GM18511 (cell line): Measurements from ENCODE around the gene RTN1.

Experiments
- ATAC-seq: cut with Tn5 transposase; IDR thresholded peaks from one replicate; pipeline ENCODE4 v1.9.1; 2021; ENCODE audit warnings: mild to moderate bottlenecking, moderate library complexity; ENCODE audit not compliant: unreplicated experiment

RTN1 gene

DNA sequence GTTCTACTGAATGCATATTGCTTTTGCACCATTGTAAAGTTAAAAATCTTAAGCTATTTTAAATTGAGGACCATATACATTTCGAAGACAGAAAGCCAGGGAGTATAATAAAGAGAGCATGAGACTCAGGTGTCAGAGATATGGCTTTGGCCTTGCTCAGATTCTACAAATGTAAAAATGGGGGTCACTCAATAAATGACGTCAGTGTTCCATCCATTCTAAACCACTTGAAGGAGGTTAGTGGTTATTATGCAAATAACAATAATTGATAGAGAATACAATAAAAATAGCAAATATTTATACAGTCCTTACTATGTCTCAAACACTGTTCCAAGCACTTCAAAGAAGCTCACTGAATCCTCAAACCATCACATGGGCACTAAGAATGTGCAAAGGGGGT lies 20.1 kb downstream of the RTN1 start:
- ATAC-seq = no peak

GRCh38 chr14:59849411-59850130 lies 21.0 kb downstream of the RTN1 start:
- no peak for ATAC-seq

DNA sequence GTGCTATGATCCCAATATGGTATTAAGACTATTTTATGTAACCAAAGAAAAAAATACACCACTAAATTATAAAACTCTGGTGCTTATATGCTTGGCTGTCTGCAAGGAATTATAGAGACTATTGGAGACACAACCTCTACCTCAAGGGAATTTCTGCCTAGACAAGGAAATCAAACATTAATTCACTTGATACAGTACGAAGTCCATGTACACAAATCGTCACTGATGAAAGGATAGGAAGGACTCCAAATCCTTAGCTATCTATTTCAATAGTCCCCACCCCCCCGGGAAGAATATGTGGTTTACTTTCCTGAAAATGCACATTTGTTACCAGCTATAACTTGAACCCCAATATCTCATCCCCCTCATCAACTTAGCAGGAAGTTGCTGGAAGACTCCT lies 21.9 kb downstream of the RTN1 start:
- no peak for ATAC-seq

DNA sequence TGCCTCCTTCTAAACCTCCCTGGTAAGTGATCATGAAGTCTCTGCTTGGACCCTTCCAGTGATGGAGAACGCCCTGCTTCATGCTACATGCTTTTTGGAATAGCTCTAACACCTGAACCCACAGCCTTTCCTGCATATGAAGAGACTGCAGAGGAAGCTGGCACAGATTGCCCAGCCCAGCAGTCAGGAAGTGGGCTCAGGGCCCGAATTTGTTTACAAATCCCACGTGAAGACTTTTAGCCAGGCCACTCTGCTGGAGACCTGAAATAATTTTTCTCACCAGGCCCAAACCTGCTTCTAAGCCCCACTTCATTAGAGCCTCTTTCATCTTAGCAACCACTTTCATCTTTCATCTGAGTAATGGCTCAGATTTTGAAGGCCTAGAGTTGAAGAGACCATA lies 22.9 kb downstream of the RTN1 start:
- ATAC-seq = no peak

GRCh38 chr14:59846595-59846994 lies 24.0 kb downstream of the RTN1 start:
- ATAC-seq = no peak

DNA sequence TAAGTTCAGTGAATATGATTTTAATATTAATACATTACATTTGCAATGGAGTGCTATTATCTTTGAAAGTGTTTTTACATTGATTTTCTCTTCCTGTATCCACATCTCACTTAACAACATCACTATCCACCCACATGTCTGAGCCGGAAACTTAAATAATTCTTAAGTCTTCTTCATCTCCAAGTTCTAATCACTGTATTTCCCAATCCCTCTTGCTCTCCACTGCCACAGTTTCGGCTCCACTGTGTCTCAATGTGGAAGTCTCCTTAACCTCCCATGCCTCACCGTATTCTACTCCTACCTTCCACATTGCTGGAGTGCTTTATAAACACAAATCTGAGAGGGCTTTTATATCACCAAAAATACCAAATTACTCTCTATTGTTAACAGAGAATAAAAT lies 25.3 kb downstream of the RTN1 start:
- ATAC-seq = no peak

- no peak for ATAC-seq
These were observed 26.3 kb downstream of the RTN1 start for GRCh38 chr14:59844186-59844812.

DNA sequence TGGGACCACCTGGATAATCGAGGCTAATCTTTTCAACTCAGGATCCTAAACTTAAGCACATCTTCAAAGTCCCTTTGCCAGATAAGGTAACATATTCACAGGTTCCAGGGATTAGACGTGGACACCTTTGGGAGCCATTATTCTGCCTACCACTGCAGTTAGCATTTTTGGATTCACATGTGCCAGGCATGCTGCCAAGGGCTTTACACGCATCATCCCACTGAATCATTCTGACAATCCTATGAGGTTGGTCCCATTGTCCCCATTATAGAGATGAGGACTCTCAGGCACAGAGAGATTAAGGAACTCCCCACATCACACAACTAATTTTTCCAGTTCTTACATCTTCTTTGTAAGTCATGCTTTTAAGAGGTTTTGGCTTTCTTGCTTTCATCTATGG lies 34.5 kb downstream of the RTN1 start:
- ATAC-seq = no peak

- no peak for ATAC-seq
These were observed 37.8 kb downstream of the RTN1 start for GRCh38 chr14:59832653-59833294.

- ATAC-seq = no peak
These were observed 39.4 kb downstream of the RTN1 start for GRCh38 chr14:59831121-59831730.

DNA sequence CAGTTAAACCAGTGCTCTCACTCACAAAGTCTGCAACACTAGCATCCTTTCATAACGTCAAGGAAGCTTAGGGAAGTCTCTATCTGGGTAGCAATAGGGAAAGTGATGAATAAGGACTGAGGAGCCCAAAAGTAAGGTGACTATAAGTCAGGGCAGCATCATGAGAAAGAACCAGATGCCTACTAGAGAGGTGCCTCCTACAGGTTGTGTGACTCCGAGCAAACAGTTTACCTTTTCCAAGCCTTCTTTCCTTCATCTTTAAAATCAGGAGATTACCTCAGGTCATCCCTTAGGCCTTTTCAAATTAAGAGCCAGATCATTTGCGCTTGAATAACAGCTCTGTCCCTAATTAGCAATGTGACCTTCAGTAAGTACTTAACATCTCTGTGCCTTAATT lies 40.2 kb downstream of the RTN1 start:
- no peak for ATAC-seq

GRCh38 chr14:59829469-59830337 lies 40.9 kb downstream of the RTN1 start:
- ATAC-seq = no peak

DNA sequence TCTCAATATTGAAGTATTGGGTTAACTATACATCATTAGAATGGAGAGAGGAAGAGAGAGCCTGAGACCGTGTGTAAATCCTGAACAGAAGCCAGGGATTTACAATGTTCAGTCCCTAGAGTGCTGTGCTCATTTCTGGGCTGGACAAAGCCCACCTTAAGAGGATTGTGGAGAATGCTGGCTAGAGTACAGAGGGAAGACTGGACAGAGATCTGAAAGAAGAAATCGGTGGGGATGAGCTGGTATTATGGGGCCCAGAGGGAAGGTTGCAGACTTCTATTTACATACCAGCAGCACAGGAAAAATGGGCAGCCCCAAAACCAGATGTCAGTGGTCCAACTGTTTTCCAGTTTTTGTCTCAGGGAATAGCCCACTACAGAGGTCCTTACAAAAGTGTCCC lies 42.3 kb downstream of the RTN1 start:
- ATAC-seq = no peak

DNA sequence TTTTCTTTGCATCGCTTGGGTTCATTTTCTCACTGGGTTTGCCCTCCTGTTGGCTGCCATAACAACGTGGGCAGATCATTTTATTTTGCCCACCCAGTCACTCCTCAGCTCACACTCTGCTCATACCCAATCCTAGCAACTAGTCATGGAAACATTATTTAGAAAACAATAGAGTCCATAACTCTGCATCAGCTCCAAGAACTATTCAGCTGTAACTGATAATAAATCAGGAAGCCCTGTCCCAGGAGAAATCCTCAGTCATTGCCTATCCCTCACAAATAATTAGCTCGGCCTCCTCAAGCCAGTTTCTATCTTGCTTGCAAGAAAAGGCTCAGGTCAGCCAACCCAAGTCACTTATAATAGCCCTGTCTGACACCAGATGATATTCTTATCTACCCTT lies 43.2 kb downstream of the RTN1 start:
- no peak for ATAC-seq

GRCh38 chr14:59826150-59826549 lies 44.4 kb downstream of the RTN1 start:
- ATAC-seq = no peak

GRCh38 chr14:59823179-59823578 lies 47.4 kb downstream of the RTN1 start:
- peak; percentile 71 for ATAC-seq

GRCh38 chr14:59819446-59820088 lies 51.0 kb downstream of the RTN1 start:
- ATAC-seq = no peak

- ATAC-seq = no peak
These were observed 53.6 kb downstream of the RTN1 start for GRCh38 chr14:59816941-59817340.

- no peak for ATAC-seq
These were observed 55.6 kb downstream of the RTN1 start for GRCh38 chr14:59814988-59815387.

DNA sequence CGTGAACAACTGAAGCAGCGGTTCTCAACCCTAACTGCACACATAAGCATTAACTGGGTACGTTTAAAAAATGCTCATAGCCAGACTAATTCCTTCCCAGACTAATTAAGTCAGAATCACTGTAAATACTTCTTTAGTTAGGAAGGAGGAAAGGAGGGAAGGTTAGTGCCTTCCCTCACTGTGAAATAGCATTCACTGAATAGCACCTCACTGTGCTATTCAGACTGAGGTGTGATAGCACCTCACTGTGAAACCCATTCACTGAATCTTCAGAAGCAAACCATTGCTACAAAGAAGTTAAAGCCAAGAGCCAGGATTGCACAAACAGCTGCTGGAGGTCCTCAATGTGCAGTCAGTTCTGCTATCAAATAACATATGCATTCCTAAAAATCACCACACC lies 58.8 kb downstream of the RTN1 start:
- ATAC-seq = no peak
